GM12875 (cell line): Measurements from ENCODE around the gene MAP3K15.

Experiments
- H3K4me3 ChIP-seq: one replicate; pipeline ENCODE4 v1.5.1; 2011; ENCODE audit warnings: low read depth, low read length, control low read depth
- CTCF ChIP-seq: IDR thresholded peaks from 2 replicates; pipeline ENCODE4 v1.5.1; 2011; ENCODE audit warnings: low read depth, mild to moderate bottlenecking, control low read depth, inconsistent platforms, low read length, moderate library complexity, borderline replicate concordance; ENCODE audit not compliant: insufficient read depth

MAP3K15 gene

DNA sequence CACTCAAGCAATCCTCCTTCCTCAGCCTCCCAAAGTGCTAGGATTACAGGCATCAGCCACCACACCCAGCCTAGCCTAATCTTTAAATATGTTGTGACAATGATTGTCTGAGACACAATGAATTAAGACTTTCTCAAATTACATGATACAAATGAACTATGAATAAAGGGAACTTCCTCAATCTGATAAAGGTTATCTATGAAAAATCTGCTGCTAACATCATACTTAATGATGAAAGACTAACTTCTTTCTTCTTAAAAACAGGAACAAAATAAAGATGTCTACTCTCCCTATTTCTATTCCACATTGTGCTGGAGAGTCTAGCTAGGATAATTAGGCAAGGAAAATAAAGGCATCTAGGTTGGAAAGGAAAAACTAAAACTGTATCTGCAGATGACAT is 111.6 kb downstream of the MAP3K15 start:
- no peak for TF ChIP-seq CTCF

DNA sequence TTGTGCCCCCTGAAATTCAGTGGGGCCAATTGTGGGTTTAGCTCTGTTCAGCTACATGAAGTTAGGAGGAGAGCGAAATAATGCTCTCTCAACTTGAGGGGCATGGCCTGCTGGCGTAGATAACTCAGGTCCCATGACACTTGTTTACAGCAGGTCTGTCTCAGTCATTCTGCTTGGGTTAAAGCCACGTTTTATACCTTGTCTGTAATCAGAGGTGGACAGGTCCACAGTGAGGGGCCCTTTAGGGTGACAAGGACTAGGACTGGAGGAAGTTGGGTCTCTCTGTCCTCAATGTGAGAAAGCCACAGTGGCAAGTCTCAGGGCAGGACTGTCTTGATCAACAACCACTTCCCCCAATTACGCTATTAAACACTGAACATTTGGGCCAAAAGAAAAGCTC is 122.6 kb downstream of the MAP3K15 start:
- TF ChIP-seq CTCF = no peak
- no peak overlapping the region for H3K4me3 ChIP-seq

More for the DNA sequence above, 111.6 kb downstream of the MAP3K15 start:
- no peak overlapping the region for H3K4me3 ChIP-seq

DNA sequence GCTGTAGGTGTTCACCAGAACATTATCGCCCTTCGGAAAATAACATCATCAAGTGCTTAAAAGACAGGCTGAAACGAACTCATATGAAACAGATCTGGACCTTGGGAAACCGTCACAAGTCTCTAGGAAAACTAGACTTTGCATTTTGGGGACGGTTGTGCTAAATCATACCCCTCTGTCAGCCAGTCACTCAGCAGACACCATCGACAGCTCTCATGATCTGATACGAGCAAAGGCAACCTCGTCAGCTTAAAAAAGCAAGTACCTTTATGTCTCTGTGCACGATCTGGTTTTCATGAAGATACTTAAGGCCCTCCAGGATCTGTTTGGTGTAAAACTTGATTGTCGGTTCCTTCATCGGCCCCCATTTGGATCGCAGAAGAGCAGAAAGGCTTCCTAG is 123.2 kb downstream of the MAP3K15 start:
- H3K4me3 ChIP-seq = no peak overlapping the region
- TF ChIP-seq CTCF = no peak

GRCh38 chrX:19389227-19389845 is 126.0 kb downstream of the MAP3K15 start:
- H3K4me3 ChIP-seq = no peak overlapping the region
- TF ChIP-seq CTCF = no peak

GRCh38 chrX:19388741-19389140 is 126.6 kb downstream of the MAP3K15 start:
- H3K4me3 ChIP-seq = no peak overlapping the region

GRCh38 chrX:19388064-19388679 is 127.1 kb downstream of the MAP3K15 start:
- no peak for TF ChIP-seq CTCF
- no peak overlapping the region for H3K4me3 ChIP-seq

More at GRCh38 chrX:19388741-19389140, 126.6 kb downstream of the MAP3K15 start:
- no peak for TF ChIP-seq CTCF

DNA sequence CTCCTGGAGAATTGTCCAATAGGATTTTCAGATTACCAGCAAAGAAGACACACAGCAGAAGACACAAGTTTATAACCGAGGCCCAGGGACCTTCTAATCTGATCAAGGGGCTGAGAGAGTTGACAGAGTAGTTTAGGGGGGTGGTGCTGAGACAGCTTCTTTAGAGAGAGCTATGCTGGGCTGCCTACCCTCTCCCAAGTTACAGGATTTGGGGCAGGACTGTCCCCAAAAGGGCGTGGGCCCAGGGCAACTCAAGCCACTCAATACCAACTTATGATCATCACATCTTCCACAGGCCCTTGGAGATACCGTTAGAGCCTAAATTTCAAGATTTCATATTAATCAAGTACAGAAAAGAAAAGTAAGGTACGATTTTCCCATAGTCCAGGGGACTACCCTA is 128.6 kb downstream of the MAP3K15 start:
- H3K4me3 ChIP-seq = no peak overlapping the region
- TF ChIP-seq CTCF = no peak
